Natural killer cell (primary cell): ENCODE data around the gene SLC9C1. TPM values are rescaled to one million over a fixed set of nuclear protein-coding genes. Genes with fewer than 3 reads are reported as not detected.

Source experiments
- ATAC-seq, 3 donors: fragments of 150-1000 bp in 2 of 3; fragments of 200-7000 bp in 1 of 3; cut with Tn5 transposase; 1 replicate in 1 of 3; 2 replicates in 2 of 3; pipeline ENCODE4 v1.10.0; 2021; ENCODE audit warnings: mild to moderate bottlenecking in 2 of 3, moderate library complexity in 2 of 3
- DNase-seq, 2 donors: peaks; one replicate each; pipeline versions ENCODE4 v3.0.0 to v3.0.0-alpha.2; 2013 to 2021; ENCODE audit warnings: mixed read lengths in 1 of 2
- H3K27ac ChIP-seq: one replicate; pipeline ENCODE4 v1.5.1; 2013; ENCODE audit warnings: mild to moderate bottlenecking, low read length
- H3K27me3 ChIP-seq: one replicate; pipeline ENCODE4 v1.6.1; 2013; ENCODE audit warnings: low read length; ENCODE audit not compliant: control insufficient read depth, insufficient read depth
- H3K36me3 ChIP-seq: one replicate; pipeline ENCODE4 v1.6.1; 2013; ENCODE audit warnings: low read length; ENCODE audit not compliant: control insufficient read depth, insufficient read depth
- H3K4me1 ChIP-seq: one replicate; pipeline ENCODE4 v1.6.1; 2013; ENCODE audit warnings: low read length; ENCODE audit not compliant: control insufficient read depth, insufficient read depth
- H3K4me3 ChIP-seq: one replicate; pipeline ENCODE4 v1.5.1; 2013; ENCODE audit warnings: low read length
- H3K9me3 ChIP-seq: one replicate; pipeline ENCODE4 v1.6.1; 2013; ENCODE audit warnings: low read length; ENCODE audit not compliant: control insufficient read depth, insufficient read depth
- H3K27ac Mint-ChIP-seq, 2 donors: one replicate each; pipeline ENCODE4 v1.8.0; 2022; ENCODE audit warnings: mild to moderate bottlenecking in 2 of 2, mixed read lengths in 2 of 2, moderate library complexity in 1 of 2
- H3K27me3 Mint-ChIP-seq, 2 donors: one replicate each; pipeline ENCODE4 v1.8.0; 2022; ENCODE audit warnings: low read depth in 2 of 2, mixed read lengths in 2 of 2
- H3K36me3 Mint-ChIP-seq: one replicate; pipeline ENCODE4 v1.8.0; 2022; ENCODE audit warnings: mixed read lengths
- H3K4me1 Mint-ChIP-seq, 2 donors: one replicate each; pipeline ENCODE4 v1.8.0; 2022; ENCODE audit warnings: mixed read lengths in 2 of 2
- H3K4me3 Mint-ChIP-seq: one replicate; pipeline ENCODE4 v1.8.0; 2022; ENCODE audit warnings: mild to moderate bottlenecking, moderate library complexity, mixed read lengths
- H3K9me3 Mint-ChIP-seq, 2 donors: one replicate each; pipeline ENCODE4 v1.8.0; 2022; ENCODE audit warnings: mixed read lengths in 2 of 2
- CTCF ChIP-seq: fragments of 200-600 bp; IDR thresholded peaks from one replicate; pipeline ENCODE4 v1.8.0; 2022; ENCODE audit warnings: antibody characterized with exemption
- WGBS: methylation state at CpG from one replicate; pipeline ENCODE4 v1.1.7; 2013; ENCODE audit warnings: missing lambda C conversion rate; ENCODE audit not compliant: insufficient coverage; 5-methylcytosine and 5-hydroxymethylcytosine counted together
- intact Hi-C: fragments of 100-400 bp; cut with micrococcal nuclease; formaldehyde crosslinking; loops from one replicate; pipeline ENCODE4 v1.14.2; 2022
- total RNA-seq, 4 donors: library from RNA; stranded (reverse); fragments of 120-200 nt in 1 of 4; gene quantifications; one replicate each; pipeline versions ENCODE4 v1.2.3 to v1.2.4, GENCODE V29; 2013 to 2022

Gene SLC9C1
- total RNA-seq, 3 donors from 2014 or later (not counting 1 experiment from before 2014, with no cell fraction given) = not detected

DNA sequence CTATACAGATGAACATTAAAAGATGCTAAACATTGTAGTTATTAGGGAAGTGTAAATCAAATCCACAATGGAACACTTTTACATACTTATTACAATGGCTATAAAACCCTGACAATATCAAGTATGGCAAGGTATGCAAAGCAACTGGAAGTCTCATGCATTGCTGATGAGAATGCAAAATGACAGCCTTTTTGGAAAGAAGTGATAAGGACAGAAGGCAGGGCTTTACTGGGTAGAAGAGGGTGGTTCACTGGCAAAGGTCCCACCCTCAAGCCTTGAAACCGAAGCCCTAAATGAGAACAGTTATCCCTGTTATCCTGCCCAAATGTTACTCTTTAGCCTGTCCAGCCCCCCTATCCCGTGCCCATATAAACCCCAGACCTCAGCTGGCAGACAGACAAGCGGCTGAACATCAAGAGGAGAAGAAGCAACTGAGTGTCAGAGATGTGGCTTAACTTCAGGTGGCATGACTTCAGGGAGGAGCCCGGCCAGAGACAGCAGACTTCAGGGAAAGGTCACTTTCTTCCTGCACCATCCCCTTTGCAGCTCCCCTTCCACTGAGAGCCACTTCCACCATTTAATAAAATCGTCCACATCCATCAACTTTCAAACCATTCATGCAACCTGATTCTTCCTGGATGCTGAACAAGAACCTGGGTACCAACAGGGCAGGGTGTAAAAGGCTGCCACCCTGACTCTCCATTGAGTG lies 160.2 kb downstream of the SLC9C1 start:
- Histone ChIP-seq H3K4me3 (no peak overlapping the region), H3K4me1 (peaks cover 13% of the 10 kb centered on the region), H3K9me3 (no peaks in the 10 kb centered on the region), H3K36me3 (no peaks in the 10 kb centered on the region), H3K27ac (peak overlapping the region; percentile 67), H3K27me3 (no peaks in the 10 kb centered on the region)
- TF ChIP-seq CTCF = no peak
- H3K27me3 Mint-ChIP-seq = no peaks in the 10 kb centered on the region
- peak overlapping the region in 1 of 2 donors; percentile 50 for H3K27ac Mint-ChIP-seq
- H3K9me3 Mint-ChIP-seq = no peaks in the 10 kb centered on the region
- intact Hi-C loops = no loop called here
- no peaks in the 10 kb centered on the region for H3K36me3 Mint-ChIP-seq
- 86% methylated on average over 5 of the region's 5 CpGs for WGBS
- H3K4me3 Mint-ChIP-seq = peak overlapping the region; percentile 43
- DNase-seq (no peak), ATAC-seq (no peak)
- peaks cover 9 to 11% of the 10 kb centered on the region in 2 donors for H3K4me1 Mint-ChIP-seq

DNA sequence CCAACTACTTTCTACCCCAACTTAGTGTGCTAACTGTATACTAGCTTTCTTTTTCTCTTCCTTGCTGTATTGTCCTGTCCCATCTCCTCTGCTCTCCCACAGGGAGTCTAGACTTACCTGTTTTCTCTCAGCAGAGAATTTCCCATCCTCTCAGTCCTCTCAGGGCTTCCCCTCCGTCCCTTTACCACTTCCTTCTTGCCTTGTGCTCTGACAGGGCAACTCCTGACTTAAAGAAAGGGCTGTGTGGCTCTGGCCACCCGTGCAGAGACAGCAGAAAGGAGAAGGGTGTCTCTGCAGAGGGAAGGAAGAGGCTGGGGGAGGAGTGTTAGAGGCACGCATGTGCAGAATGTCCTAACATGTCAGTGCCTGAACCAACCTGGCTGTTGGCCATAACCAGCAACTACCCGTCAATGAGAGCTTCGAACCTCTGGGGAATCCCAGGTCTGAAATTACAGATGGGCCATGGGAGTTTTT lies 161.0 kb downstream of the SLC9C1 start, which contains the start of gene GCSAM:
TSS of gene GCSAM (minus strand) at position 274 of the 474 bp plus-strand sequence. CDS start at position 146, 128 bp downstream.
- Mint-ChIP-seq H3K4me3 (peak within 1 kb of the TSS; percentile 43), H3K27me3 (no peaks in the 10 kb centered on the region), H3K4me1 (peaks cover 9 to 13% of the 10 kb centered on the region in 2 donors), H3K9me3 (no peaks in the 10 kb centered on the region), H3K36me3 (no peaks in the 10 kb centered on the region), H3K27ac (peak within 1 kb of the TSS; percentile 39 to 50)
- no peaks in the 10 kb centered on the region for H3K9me3 ChIP-seq
- H3K36me3 ChIP-seq = no peaks in the 10 kb centered on the region
- H3K4me1 ChIP-seq = peaks cover 13% of the 10 kb centered on the region
- intact Hi-C loops = no loop called here
- ATAC-seq = peak; percentile 66 to 82 (median 72)
- DNase-seq = peak in 1 of 2 donors; percentile 92
- H3K27me3 ChIP-seq = no peaks in the 10 kb centered on the region
- 5% methylated on average over 5 of the region's 5 CpGs for WGBS
- H3K27ac ChIP-seq = peak within 1 kb of the TSS; percentile 67
- TF ChIP-seq CTCF = no peak
- peak within 1 kb of the TSS; percentile 9 for H3K4me3 ChIP-seq

DNA sequence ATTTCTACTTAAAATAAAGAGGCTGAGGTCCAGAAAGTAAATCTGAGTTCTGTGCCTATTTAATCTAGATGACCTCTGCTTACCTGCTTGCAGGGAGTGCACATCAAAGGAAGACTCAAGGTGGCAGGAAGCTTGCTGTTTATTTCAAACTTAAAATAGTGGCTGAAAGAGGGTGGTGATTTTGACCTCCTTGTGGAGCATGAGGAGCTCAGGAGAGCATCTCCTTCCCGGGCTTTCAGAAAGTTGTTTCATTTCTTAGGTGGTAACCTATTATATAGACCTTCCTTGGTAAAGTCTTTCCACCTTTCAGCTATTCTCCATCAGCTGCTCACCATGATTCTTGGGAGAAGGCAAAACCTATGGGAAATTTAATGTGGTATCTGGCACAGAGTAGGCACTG lies 161.5 kb downstream of the SLC9C1 start:
- Mint-ChIP-seq H3K4me1 (peaks cover 9 to 18% of the 10 kb centered on the region in 2 donors), H3K9me3 (no peaks in the 10 kb centered on the region), H3K36me3 (no peaks in the 10 kb centered on the region), H3K27me3 (no peaks in the 10 kb centered on the region), H3K27ac (peak overlapping the region; percentile 39 to 50), H3K4me3 (no peak overlapping the region)
- intact Hi-C loops = no loop called here
- Histone ChIP-seq H3K9me3 (no peaks in the 10 kb centered on the region), H3K27me3 (no peaks in the 10 kb centered on the region), H3K27ac (peak overlapping the region; percentile 67), H3K4me1 (peaks cover 13% of the 10 kb centered on the region), H3K36me3 (no peaks in the 10 kb centered on the region), H3K4me3 (peak overlapping the region; percentile 9)
- DNase-seq (peak in 1 of 2 donors; percentile 43), ATAC-seq (no peak)
- WGBS = 57% methylated on average over 1 of the region's 1 CpG
- TF ChIP-seq CTCF = no peak
